Measurements from ENCODE around the gene SKOR1. TPM values are rescaled to one million over a fixed set of nuclear protein-coding genes. Genes with fewer than 3 reads are reported as not detected.

Gene SKOR1
- total and polyA plus RNA-seq, 2 of the 13 experiments (the other 11 are each of a cell fraction or from before 2014, with no cell fraction given) = 0.09 to 0.11 TPM

GRCh38 chr15:67843571-67844387 is 18.5 kb downstream of the SKOR1 start (continued):
- TF ChIP-seq MLXIP (CRISPR knock-in tag; IDR thresholded peaks at IDR 0.05; ENCODE audit: borderline replicate concordance) (no peak), ZNF574 (CRISPR knock-in tag; IDR thresholded peaks at IDR 0.05) (peak; percentile 65; the same call in 1 of the 2 replicates), CHD2 (IDR thresholded peaks at IDR 0.05; ENCODE audit: low read depth, low read length) (no peak), ZNF10 (CRISPR knock-in tag; IDR thresholded peaks at IDR 0.05; ENCODE audit: borderline replicate concordance, low read depth) (no peak), ZHX2 (IDR thresholded peaks at IDR 0.05; ENCODE audit: low read depth) (no peak), ZHX2 (CRISPR knock-in tag; IDR thresholded peaks at IDR 0.05; ENCODE audit: borderline replicate concordance) (no peak), ZBTB37 (CRISPR knock-in tag; IDR thresholded peaks at IDR 0.05) (no peak), KAT8 (CRISPR knock-in tag; IDR thresholded peaks at IDR 0.05) (peak; percentile 68), ZNF160 (CRISPR knock-in tag; IDR thresholded peaks at IDR 0.05) (no peak), NBN (conservative IDR thresholded peaks at IDR 0.05) (no peak), ZNF839 (CRISPR knock-in tag; IDR thresholded peaks at IDR 0.05; ENCODE audit: borderline replicate concordance) (no peak), PHF8 (CRISPR knock-in tag; IDR thresholded peaks at IDR 0.05) (0 out of 2 replicates have a peak, but pooled peaks have one; percentile 4), MYC (CRISPR knock-in tag; IDR thresholded peaks at IDR 0.05; ENCODE audit: borderline replicate concordance) (peak; percentile 61; the same call in 1 of the 2 replicates), ZNF124 (CRISPR knock-in tag; IDR thresholded peaks at IDR 0.05) (no peak)

Data from HepG2 (cell line).